HepG2 (cell line): ENCODE measurements around the gene EPB42. TPM values are rescaled to one million over a fixed set of nuclear protein-coding genes. Genes with fewer than 3 reads are reported as not detected.

Source experiments
- ATAC-seq: fragments of 200-7000 bp; cut with Tn5 transposase; 3 replicates; pipeline ENCODE4 v1.9.1; 2020; ENCODE audit warnings: mild to moderate bottlenecking, moderate library complexity
- BruUV-seq: library from RNA; stranded (reverse); fragments of 400-500 nt; replicated peaks from 2 replicates; lab custom pipeline; 2021; lab: Mats Ljungman, UMichigan
- CTCF ChIA-PET: fragments of 300-600 bp; formaldehyde crosslinking; extraction: SDS; loops from one replicate; lab custom pipeline; 2021; ENCODE audit warnings: low total read pairs, inconsistent platforms, low intra/inter-chr PET ratio; lab: Yijun Ruan, JAX
- POLR2A ChIA-PET: fragments of 350-600 bp; sonication (Branson Sonifier 250); formaldehyde crosslinking; loops from one replicate; lab custom pipeline; 2020; ENCODE audit warnings: antibody characterized with exemption, inconsistent platforms; lab: Yijun Ruan, JAX
- DNase-seq: peaks from one replicate; pipeline ENCODE4 v3.0.0-alpha.2; 2015; ENCODE audit warnings: low spot score
- FAIRE-seq: peaks from 3 replicates; lab custom pipeline; 2011; peaks lifted over from hg19 to GRCh38; lab: Jason Lieb, UNC
- H2AFZ ChIP-seq: one replicate; pipeline ENCODE4 v1.6.1; 2011; ENCODE audit warnings: low read length, inconsistent platforms
- H3K27ac ChIP-seq: fragments of 300-600 bp; 3 replicates; pipeline ENCODE4 v1.8.0; 2011; ENCODE audit warnings: mixed run types, mild to moderate bottlenecking, mixed read lengths, low read length, inconsistent platforms; ENCODE audit not compliant: insufficient read depth; ENCODE audit errors: extremely low read length
- H3K27me3 ChIP-seq, 2 experiments: fragments of 200-600 bp in 1 of 2; 2 replicates in 1 of 2; 3 replicates in 1 of 2; pipeline versions ENCODE4 v1.6.0 to v1.8.0; 2011; ENCODE audit warnings: low read length in 2 of 2, mild to moderate bottlenecking in 2 of 2, moderate library complexity in 2 of 2, inconsistent platforms in 1 of 2; ENCODE audit not compliant: insufficient read depth in 2 of 2, control insufficient read depth in 1 of 2
- H3K36me3 ChIP-seq, 2 experiments: fragments of 200-600 bp in 1 of 2; replicated peaks in 1 of 2; 2 replicates in 1 of 2; 3 replicates in 1 of 2; pipeline versions ENCODE4 v1.5.1 to v1.8.0; 2011; ENCODE audit warnings: low read length in 2 of 2, inconsistent platforms in 1 of 2; ENCODE audit not compliant: insufficient read depth in 2 of 2, control insufficient read depth in 1 of 2
- H3K4me1 ChIP-seq: 2 replicates; pipeline ENCODE4 v1.5.1; 2012; ENCODE audit warnings: low read length, inconsistent platforms; ENCODE audit not compliant: insufficient read depth
- H3K4me2 ChIP-seq: 2 replicates; pipeline ENCODE4 v1.6.0; 2011; ENCODE audit warnings: low read depth, low read length, inconsistent platforms
- H3K4me3 ChIP-seq, 3 experiments: fragments of 200-600 bp in 1 of 3; sonication (generic), shearing (Covaris generic) in 1 of 3; replicated peaks in 1 of 3; 2 replicates each; pipeline ENCODE4 v1.5.1; 2011 to 2016; ENCODE audit warnings: low read length in 3 of 3, inconsistent platforms in 2 of 3, low read depth in 2 of 3, mild to moderate bottlenecking in 2 of 3, control low read depth in 1 of 3, mixed read lengths in 1 of 3; ENCODE audit not compliant: insufficient read depth in 1 of 3
- H3K79me2 ChIP-seq: one replicate; pipeline ENCODE4 v1.6.1; 2011; ENCODE audit warnings: low read length, inconsistent platforms; ENCODE audit not compliant: insufficient read depth
- H3K9ac ChIP-seq: 2 replicates; pipeline ENCODE4 v1.6.0; 2011; ENCODE audit warnings: mild to moderate bottlenecking, low read depth, low read length, inconsistent platforms; ENCODE audit not compliant: insufficient read depth
- H3K9me3 ChIP-seq: 2 replicates; pipeline ENCODE4 v1.5.1; 2012; ENCODE audit warnings: mild to moderate bottlenecking, low read length
- H4K20me1 ChIP-seq: 2 replicates; pipeline ENCODE4 v1.6.0; 2011; ENCODE audit warnings: inconsistent platforms, mild to moderate bottlenecking, low read length, moderate library complexity; ENCODE audit not compliant: insufficient read depth
- ARNT ChIP-seq: fragments of 450-650 bp; IDR thresholded peaks from 2 replicates; pipeline ENCODE4 v1.6.1; 2017
- FOXA3 ChIP-seq: IDR thresholded peaks from 2 replicates; pipeline ENCODE4 v1.6.1; 2016; ENCODE audit warnings: missing genetic modification reagents, missing compliant biosample characterization
- MLLT10 ChIP-seq: sonication (generic); formaldehyde crosslinking; IDR thresholded peaks from 2 replicates; pipeline ENCODE4 v1.4.0; 2020; ENCODE audit warnings: missing genetic modification reagents
- RAD21 ChIP-seq: fragments of 450-650 bp; formaldehyde crosslinking; IDR thresholded peaks from 2 replicates; pipeline ENCODE4 v1.5.0; 2020; ENCODE audit warnings: mild to moderate bottlenecking
- STAG1 ChIP-seq: sonication (generic); formaldehyde crosslinking; IDR thresholded peaks from 2 replicates; pipeline ENCODE4 v1.4.0; 2020; ENCODE audit warnings: missing genetic modification reagents
- TAF15 ChIP-seq: fragments of 200-400 bp; formaldehyde crosslinking; IDR thresholded peaks from one replicate; pipeline ENCODE4 v1.6.1; 2018; ENCODE audit warnings: mild to moderate bottlenecking, low read depth, low read length; ENCODE audit not compliant: poor library complexity, severe bottlenecking
- ZKSCAN8 ChIP-seq: IDR thresholded peaks from 2 replicates; pipeline ENCODE4 v1.6.1; 2016; ENCODE audit warnings: borderline replicate concordance, missing genetic modification reagents, missing compliant biosample characterization
- ZNF143 ChIP-seq: sonication (generic); formaldehyde crosslinking; IDR thresholded peaks from 2 replicates; pipeline ENCODE4 v1.4.0; 2020; ENCODE audit warnings: missing genetic modification reagents
- ZNF432 ChIP-seq: sonication (generic); formaldehyde crosslinking; IDR thresholded peaks from 2 replicates; pipeline ENCODE4 v1.5.0; 2020; ENCODE audit warnings: missing genetic modification reagents, mild to moderate bottlenecking, borderline replicate concordance
- ZNF501 ChIP-seq: sonication (generic); formaldehyde crosslinking; IDR thresholded peaks from 2 replicates; pipeline ENCODE4 v1.5.1; 2020; ENCODE audit warnings: mild to moderate bottlenecking, moderate library complexity, missing genetic modification reagents
- ZNF605 ChIP-seq: sonication (generic); formaldehyde crosslinking; IDR thresholded peaks from 2 replicates; pipeline ENCODE4 v1.8.0; 2022; ENCODE audit warnings: mild to moderate bottlenecking, missing genetic modification reagents
- WGBS: methylation state at CpG from one replicate; pipeline ENCODE4 v1.1.6; 2017; ENCODE audit warnings: low lambda C conversion rate; 5-methylcytosine and 5-hydroxymethylcytosine counted together
- in situ Hi-C: cut with HindIII; loops from 2 replicates; pipeline ENCODE4 v1.10.0; 2017; ENCODE audit warnings: low pct_unique_long_range_greater_than_20kb; ENCODE audit not compliant: extremely low pct_ligation_motif_present
- intact Hi-C: fragments of 100-400 bp; cut with micrococcal nuclease; formaldehyde crosslinking; loops from one replicate; pipeline ENCODE4 v1.10.0; 2022; ENCODE audit not compliant: unreplicated experiment
- polyA plus RNA-seq, 8 experiments: library from polyadenylated mRNA; depleted of rRNA in 3 of 8; stranded (reverse) in 7 of 8; unstranded in 1 of 8; fragments of >200 nt; fragmentation: Illumina TruSeq in 4 of 8; extraction: Trizol in 4 of 8; gene quantifications; 2 replicates each; pipeline versions ENCODE4 v1.2.1 to v1.2.3, GENCODE V29; 2011 to 2016; ENCODE audit warnings: low read depth in 4 of 8, missing spikeins in 1 of 8, mixed read lengths in 1 of 8; ENCODE audit not compliant: insufficient read depth in 1 of 8
- total RNA-seq, 5 experiments: library from RNA; depleted of rRNA; stranded (reverse); fragments of >200 nt; fragmentation: Illumina TruSeq; extraction: Trizol; gene quantifications; 2 replicates each; pipeline ENCODE4 v1.2.3, GENCODE V29; 2016; ENCODE audit warnings: low read depth in 1 of 5
- TF ChIP-seq, protein P1 (sequence below): sonication (generic); formaldehyde crosslinking; IDR thresholded peaks from 2 replicates; pipeline ENCODE4 v1.5.0; 2020; ENCODE audit warnings: mild to moderate bottlenecking, missing genetic modification reagents, moderate library complexity
- TF ChIP-seq, protein P2 (sequence below): IDR thresholded peaks from 2 replicates; pipeline ENCODE4 v1.6.1; 2016; ENCODE audit warnings: control low read depth
- TF ChIP-seq, protein P3 (sequence below): sonication (generic); formaldehyde crosslinking; IDR thresholded peaks from 2 replicates; pipeline ENCODE4 v1.5.1; 2020; ENCODE audit warnings: mild to moderate bottlenecking, moderate library complexity, missing genetic modification reagents
- TF ChIP-seq, protein P4 (sequence below), 2 experiments: IDR thresholded peaks; 2 replicates each; pipeline ENCODE4 v1.6.1; 2011 to 2012; ENCODE audit warnings: low read length in 2 of 2, borderline replicate concordance in 1 of 2, low read depth in 1 of 2, mild to moderate bottlenecking in 1 of 2, moderate library complexity in 1 of 2

The EPB42 gene
- total and polyA plus RNA-seq, 2 of the 13 experiments (the other 11 are each of a cell fraction or from before 2014, with no cell fraction given) = not detected

DNA sequence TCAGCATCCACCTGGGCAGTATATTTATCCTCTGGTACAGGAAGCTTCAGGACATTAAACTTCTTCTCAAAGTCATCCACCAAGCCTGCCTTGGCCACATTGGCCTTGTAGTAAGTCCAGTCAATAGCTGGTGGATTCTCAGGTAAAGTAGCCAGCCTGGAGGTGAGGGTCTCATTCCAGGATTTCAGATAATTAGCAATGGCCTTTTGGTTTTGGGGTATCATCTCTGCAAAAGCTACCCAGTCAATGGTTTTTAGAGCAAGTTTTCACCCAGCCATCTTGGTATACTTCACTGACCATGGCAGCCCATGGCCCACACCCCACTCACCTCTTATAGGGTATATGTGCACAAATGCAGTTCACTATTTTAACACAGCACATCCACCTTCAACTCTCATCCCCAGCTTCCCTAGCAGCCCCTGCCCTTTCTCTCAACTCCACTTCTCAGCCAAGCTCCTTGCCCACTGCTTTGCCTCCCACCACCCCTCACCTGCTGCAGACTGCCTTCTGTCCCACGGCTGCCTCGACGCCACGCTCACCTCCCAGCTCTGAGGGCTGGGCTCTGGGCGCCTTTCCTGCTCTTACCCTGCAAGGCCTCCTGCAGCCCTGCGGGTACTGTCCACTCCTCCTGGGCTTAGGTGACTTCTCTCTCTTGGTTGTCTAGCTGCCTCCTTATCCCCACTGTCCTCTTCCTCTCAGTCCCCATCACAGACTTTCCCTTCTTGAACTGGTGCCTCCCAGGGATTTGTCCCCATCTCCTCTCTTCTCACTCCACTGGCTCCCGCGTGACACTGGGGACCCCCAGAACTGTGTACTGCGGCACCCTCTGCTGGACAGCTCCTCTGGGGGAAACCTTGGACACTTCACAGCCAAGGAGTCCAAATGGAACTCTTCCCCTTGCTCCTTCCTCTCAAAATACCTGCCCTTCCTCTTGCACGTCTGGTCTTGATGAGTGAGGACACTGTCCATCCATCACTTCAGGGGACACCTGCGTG lies 47.6 kb upstream of the EPB42 start:
- H2AFZ ChIP-seq = no peak overlapping the region
- no peaks in the 10 kb centered on the region for H4K20me1 ChIP-seq
- H3K4me2 ChIP-seq = no peak overlapping the region
- in situ Hi-C loops = no loop called here
- intact Hi-C loops = loop anchor here (5.0 kb wide), 1 partner anchor 46 kb away; the partner anchor contains the start of gene EPB42
- H3K27me3 ChIP-seq = peaks cover 0 to 24% of the 10 kb centered on the region in 2 experiments; a peak in 3 of 5 replicates
- DNase-seq = peak; percentile 11
- H3K4me3 ChIP-seq = no peak overlapping the region
- WGBS = 9% methylated on average over 11 of the region's 11 CpGs
- H3K27ac ChIP-seq = no peak overlapping the region
- H3K9me3 ChIP-seq = no peaks in the 10 kb centered on the region
- ChIA-PET POLR2A (no interaction called here), CTCF (interaction anchor here (1.2 kb wide), 1 partner anchor 43 kb away, joined by 6 read pairs; no protein-coding TSS in a partner anchor)
- no peak overlapping the region for H3K9ac ChIP-seq
- FAIRE-seq = no peak
- BruUV-seq = no TSS peak
- H3K79me2 ChIP-seq = no peaks in the 10 kb centered on the region
- ATAC-seq = peak; percentile 67
- no peaks in the 10 kb centered on the region for H3K4me1 ChIP-seq
- H3K36me3 ChIP-seq = no peaks in the 10 kb centered on the region
- TF ChIP-seq, protein P1, sequence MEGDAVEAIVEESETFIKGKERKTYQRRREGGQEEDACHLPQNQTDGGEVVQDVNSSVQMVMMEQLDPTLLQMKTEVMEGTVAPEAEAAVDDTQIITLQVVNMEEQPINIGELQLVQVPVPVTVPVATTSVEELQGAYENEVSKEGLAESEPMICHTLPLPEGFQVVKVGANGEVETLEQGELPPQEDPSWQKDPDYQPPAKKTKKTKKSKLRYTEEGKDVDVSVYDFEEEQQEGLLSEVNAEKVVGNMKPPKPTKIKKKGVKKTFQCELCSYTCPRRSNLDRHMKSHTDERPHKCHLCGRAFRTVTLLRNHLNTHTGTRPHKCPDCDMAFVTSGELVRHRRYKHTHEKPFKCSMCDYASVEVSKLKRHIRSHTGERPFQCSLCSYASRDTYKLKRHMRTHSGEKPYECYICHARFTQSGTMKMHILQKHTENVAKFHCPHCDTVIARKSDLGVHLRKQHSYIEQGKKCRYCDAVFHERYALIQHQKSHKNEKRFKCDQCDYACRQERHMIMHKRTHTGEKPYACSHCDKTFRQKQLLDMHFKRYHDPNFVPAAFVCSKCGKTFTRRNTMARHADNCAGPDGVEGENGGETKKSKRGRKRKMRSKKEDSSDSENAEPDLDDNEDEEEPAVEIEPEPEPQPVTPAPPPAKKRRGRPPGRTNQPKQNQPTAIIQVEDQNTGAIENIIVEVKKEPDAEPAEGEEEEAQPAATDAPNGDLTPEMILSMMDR (CRISPR knock-in tag) = peak; percentile 63
- TF ChIP-seq ZKSCAN8 (CRISPR knock-in tag) = no peak
- TF ChIP-seq ZNF432 (CRISPR knock-in tag) = no peak
- TF ChIP-seq, protein P2, sequence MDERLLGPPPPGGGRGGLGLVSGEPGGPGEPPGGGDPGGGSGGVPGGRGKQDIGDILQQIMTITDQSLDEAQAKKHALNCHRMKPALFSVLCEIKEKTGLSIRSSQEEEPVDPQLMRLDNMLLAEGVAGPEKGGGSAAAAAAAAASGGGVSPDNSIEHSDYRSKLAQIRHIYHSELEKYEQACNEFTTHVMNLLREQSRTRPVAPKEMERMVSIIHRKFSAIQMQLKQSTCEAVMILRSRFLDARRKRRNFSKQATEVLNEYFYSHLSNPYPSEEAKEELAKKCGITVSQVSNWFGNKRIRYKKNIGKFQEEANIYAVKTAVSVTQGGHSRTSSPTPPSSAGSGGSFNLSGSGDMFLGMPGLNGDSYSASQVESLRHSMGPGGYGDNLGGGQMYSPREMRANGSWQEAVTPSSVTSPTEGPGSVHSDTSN = no peak
- peak; percentile 31; the same call in 1 of the 2 replicates for TF ChIP-seq RAD21 (CRISPR knock-in tag)
- no peak for TF ChIP-seq FOXA3
- no peak for TF ChIP-seq ZNF605 (CRISPR knock-in tag)
- TF ChIP-seq ZNF501 (CRISPR knock-in tag) = no peak
- TF ChIP-seq, protein P3, sequence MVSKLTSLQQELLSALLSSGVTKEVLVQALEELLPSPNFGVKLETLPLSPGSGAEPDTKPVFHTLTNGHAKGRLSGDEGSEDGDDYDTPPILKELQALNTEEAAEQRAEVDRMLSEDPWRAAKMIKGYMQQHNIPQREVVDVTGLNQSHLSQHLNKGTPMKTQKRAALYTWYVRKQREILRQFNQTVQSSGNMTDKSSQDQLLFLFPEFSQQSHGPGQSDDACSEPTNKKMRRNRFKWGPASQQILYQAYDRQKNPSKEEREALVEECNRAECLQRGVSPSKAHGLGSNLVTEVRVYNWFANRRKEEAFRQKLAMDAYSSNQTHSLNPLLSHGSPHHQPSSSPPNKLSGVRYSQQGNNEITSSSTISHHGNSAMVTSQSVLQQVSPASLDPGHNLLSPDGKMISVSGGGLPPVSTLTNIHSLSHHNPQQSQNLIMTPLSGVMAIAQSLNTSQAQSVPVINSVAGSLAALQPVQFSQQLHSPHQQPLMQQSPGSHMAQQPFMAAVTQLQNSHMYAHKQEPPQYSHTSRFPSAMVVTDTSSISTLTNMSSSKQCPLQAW = 0 out of 2 replicates have a peak, but pooled peaks have one; percentile 24
- TF ChIP-seq ARNT = no peak
- no peak for TF ChIP-seq ZNF143 (CRISPR knock-in tag)
- TF ChIP-seq STAG1 (CRISPR knock-in tag) = peak; percentile 74
- TF ChIP-seq, protein P4, sequence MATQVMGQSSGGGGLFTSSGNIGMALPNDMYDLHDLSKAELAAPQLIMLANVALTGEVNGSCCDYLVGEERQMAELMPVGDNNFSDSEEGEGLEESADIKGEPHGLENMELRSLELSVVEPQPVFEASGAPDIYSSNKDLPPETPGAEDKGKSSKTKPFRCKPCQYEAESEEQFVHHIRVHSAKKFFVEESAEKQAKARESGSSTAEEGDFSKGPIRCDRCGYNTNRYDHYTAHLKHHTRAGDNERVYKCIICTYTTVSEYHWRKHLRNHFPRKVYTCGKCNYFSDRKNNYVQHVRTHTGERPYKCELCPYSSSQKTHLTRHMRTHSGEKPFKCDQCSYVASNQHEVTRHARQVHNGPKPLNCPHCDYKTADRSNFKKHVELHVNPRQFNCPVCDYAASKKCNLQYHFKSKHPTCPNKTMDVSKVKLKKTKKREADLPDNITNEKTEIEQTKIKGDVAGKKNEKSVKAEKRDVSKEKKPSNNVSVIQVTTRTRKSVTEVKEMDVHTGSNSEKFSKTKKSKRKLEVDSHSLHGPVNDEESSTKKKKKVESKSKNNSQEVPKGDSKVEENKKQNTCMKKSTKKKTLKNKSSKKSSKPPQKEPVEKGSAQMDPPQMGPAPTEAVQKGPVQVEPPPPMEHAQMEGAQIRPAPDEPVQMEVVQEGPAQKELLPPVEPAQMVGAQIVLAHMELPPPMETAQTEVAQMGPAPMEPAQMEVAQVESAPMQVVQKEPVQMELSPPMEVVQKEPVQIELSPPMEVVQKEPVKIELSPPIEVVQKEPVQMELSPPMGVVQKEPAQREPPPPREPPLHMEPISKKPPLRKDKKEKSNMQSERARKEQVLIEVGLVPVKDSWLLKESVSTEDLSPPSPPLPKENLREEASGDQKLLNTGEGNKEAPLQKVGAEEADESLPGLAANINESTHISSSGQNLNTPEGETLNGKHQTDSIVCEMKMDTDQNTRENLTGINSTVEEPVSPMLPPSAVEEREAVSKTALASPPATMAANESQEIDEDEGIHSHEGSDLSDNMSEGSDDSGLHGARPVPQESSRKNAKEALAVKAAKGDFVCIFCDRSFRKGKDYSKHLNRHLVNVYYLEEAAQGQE (IDR thresholded peaks at IDR 0.05; ENCODE audit: borderline replicate concordance in 1 of 2, low read depth in 1 of 2, low read length in 2 of 2) = peak; percentile 15 to 74
- no peak for TF ChIP-seq MLLT10 (CRISPR knock-in tag)
- no peak for TF ChIP-seq TAF15
